ENCODE results near the gene MFN1. TPM values are rescaled to one million over a fixed set of nuclear protein-coding genes. Genes with fewer than 3 reads are reported as not detected.

The MFN1 gene
- total RNA-seq, 1 experiment from 2014 or later = 45.2 TPM

DNA sequence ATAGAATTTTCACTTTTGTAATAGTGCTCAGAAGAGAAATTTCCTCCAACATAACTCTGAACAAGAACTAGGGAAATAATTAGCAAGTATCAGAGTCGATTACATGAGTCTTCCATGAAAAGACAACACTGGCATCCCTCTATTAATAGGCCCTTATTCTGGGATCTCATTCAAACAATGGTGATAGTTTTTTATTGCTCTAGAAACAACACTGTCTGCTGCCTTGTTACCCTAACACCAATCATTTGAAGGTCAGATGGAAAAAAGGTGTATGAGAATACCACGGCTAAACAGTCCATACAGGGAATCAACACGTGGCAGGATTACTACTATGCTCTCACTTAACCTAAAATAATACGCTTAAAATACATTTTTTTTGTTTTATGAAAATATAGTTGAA, 67.9 kb downstream of the MFN1 start:
- H3K36me3 Mint-ChIP-seq (ENCODE audit: insufficient read depth in 1 of 3, low read depth in 3 of 3) = peaks cover 2 to 9% (median 7%) of the 10 kb centered on the region in 3 experiments; a peak in 2 of 7 replicates
- no peak overlapping the region for H3T11ph ChIP-seq (ENCODE audit: low read length)
- DNase-seq = no peak
- H2AFZ ChIP-seq (ENCODE audit: low read length) = no peak overlapping the region
- H3K79me2 ChIP-seq (ENCODE audit: insufficient read depth, low read length) = no peaks in the 10 kb centered on the region
- H3K79me1 ChIP-seq (ENCODE audit: insufficient read depth, low read depth, low read length, poor library complexity, severe bottlenecking) = no peaks in the 10 kb centered on the region
- H2BK12ac ChIP-seq (ENCODE audit: insufficient read length, low read depth, low read length) = no peak overlapping the region
- no peak overlapping the region for H2BK20ac ChIP-seq (ENCODE audit: low read depth, low read length, poor library complexity, severe bottlenecking)
- H3K9me3 ChIP-seq (ENCODE audit: control insufficient read depth, low read depth, low read length) = no peaks in the 10 kb centered on the region
- no peaks in the 10 kb centered on the region for H4K20me1 ChIP-seq (ENCODE audit: control insufficient read depth, insufficient read depth, insufficient read length)
- H2BK120ac ChIP-seq (ENCODE audit: low read depth, low read length, poor library complexity, severe bottlenecking) = no peak overlapping the region
- H3K4me2 ChIP-seq (ENCODE audit: insufficient read depth, insufficient read length, low read length) = no peak overlapping the region
- WGBS (ENCODE audit: extremely low coverage, insufficient read length, low lambda C conversion rate) = no CpG with 5 or more reads among the region's 4 CpGs
- H3K9me3 Mint-ChIP-seq = no peaks in the 10 kb centered on the region
- H2AK5ac ChIP-seq (ENCODE audit: insufficient read length, low read length) = no peak overlapping the region
- H3K56ac ChIP-seq (ENCODE audit: insufficient read length, low read depth, low read length) = no peak overlapping the region
- H2BK15ac ChIP-seq (ENCODE audit: low read depth, low read length) = no peak overlapping the region
- TF ChIP-seq, protein P1, sequence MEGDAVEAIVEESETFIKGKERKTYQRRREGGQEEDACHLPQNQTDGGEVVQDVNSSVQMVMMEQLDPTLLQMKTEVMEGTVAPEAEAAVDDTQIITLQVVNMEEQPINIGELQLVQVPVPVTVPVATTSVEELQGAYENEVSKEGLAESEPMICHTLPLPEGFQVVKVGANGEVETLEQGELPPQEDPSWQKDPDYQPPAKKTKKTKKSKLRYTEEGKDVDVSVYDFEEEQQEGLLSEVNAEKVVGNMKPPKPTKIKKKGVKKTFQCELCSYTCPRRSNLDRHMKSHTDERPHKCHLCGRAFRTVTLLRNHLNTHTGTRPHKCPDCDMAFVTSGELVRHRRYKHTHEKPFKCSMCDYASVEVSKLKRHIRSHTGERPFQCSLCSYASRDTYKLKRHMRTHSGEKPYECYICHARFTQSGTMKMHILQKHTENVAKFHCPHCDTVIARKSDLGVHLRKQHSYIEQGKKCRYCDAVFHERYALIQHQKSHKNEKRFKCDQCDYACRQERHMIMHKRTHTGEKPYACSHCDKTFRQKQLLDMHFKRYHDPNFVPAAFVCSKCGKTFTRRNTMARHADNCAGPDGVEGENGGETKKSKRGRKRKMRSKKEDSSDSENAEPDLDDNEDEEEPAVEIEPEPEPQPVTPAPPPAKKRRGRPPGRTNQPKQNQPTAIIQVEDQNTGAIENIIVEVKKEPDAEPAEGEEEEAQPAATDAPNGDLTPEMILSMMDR (conservative IDR thresholded peaks at IDR 0.05) = no peak
- H3K18ac ChIP-seq (ENCODE audit: insufficient read length, low read depth, low read length) = no peak overlapping the region
- no peak overlapping the region for H3K27ac ChIP-seq (ENCODE audit: insufficient read length, low read depth, low read length)
- H3K23me2 ChIP-seq (ENCODE audit: insufficient read length, low read depth, low read length, poor library complexity, severe bottlenecking) = no peaks in the 10 kb centered on the region
- H4K91ac ChIP-seq (ENCODE audit: insufficient read length, low read depth, low read length) = no peak overlapping the region
- H3K4me1 Mint-ChIP-seq = peaks cover 2 to 3% of the 10 kb centered on the region in 2 experiments
- H3K27ac Mint-ChIP-seq = no peak overlapping the region
- H4K8ac ChIP-seq (replicated peaks; ENCODE audit: insufficient read length, low read depth, low read length) = no peak overlapping the region
- no peak overlapping the region for H3K4me3 Mint-ChIP-seq
- H3K23ac ChIP-seq (ENCODE audit: insufficient read length, low read depth, low read length) = no peak overlapping the region
- no peak overlapping the region for H4K5ac ChIP-seq (ENCODE audit: insufficient read length, low read depth, low read length)
- H3K4ac ChIP-seq (ENCODE audit: low read depth, low read length) = no peak overlapping the region
- H3K4me1 ChIP-seq (ENCODE audit: insufficient read depth, low read length) = no peaks in the 10 kb centered on the region
- H3K27me3 Mint-ChIP-seq (ENCODE audit: low read depth) = no peaks in the 10 kb centered on the region
- H3K14ac ChIP-seq (ENCODE audit: insufficient read depth, low read length) = no peak overlapping the region
- H3K27me3 ChIP-seq (ENCODE audit: insufficient read depth, low read length) = no peaks in the 10 kb centered on the region
- H3K9ac ChIP-seq (ENCODE audit: extremely low read depth, insufficient read length, low read length) = no peak overlapping the region
- H2BK5ac ChIP-seq (ENCODE audit: insufficient read length, low read length) = no peak overlapping the region
